Measurements from ENCODE around the gene PXMP4. TPM values are rescaled to one million over a fixed set of nuclear protein-coding genes. Genes with fewer than 3 reads are reported as not detected.

PXMP4 gene
- total and polyA plus RNA-seq, 2 donors from 2014 or later, result 9.8 to 11.6 TPM

- intact Hi-C loops (cut with DNase I), result no loop called here
- Histone ChIP-seq H3K9ac (ENCODE audit: low read length in 3 of 3) (no peak overlapping the region), H3K4me1 (ENCODE audit: control insufficient read depth in 2 of 3, insufficient read depth in 2 of 3, low read depth in 1 of 3, low read length in 3 of 3) (peaks cover 0 to 6% (median 0%) of the 10 kb centered on the region in 3 donors), H3K27me3 (ENCODE audit: control insufficient read depth, insufficient read depth, low read length) (no peaks in the 10 kb centered on the region), H3K27ac (ENCODE audit: low read depth in 2 of 2, low read length in 2 of 2) (no peak overlapping the region), H3K9me3 (ENCODE audit: control insufficient read depth in 2 of 3, insufficient read depth in 1 of 3, low read length in 3 of 3) (no peaks in the 10 kb centered on the region), H3K36me3 (ENCODE audit: control insufficient read depth in 2 of 3, insufficient read depth in 3 of 3, low read length in 3 of 3) (no peaks in the 10 kb centered on the region), H3K4me3 (ENCODE audit: low read length in 3 of 3) (no peak overlapping the region)
- no peak for DNase-seq
- TF ChIP-seq, protein P1, sequence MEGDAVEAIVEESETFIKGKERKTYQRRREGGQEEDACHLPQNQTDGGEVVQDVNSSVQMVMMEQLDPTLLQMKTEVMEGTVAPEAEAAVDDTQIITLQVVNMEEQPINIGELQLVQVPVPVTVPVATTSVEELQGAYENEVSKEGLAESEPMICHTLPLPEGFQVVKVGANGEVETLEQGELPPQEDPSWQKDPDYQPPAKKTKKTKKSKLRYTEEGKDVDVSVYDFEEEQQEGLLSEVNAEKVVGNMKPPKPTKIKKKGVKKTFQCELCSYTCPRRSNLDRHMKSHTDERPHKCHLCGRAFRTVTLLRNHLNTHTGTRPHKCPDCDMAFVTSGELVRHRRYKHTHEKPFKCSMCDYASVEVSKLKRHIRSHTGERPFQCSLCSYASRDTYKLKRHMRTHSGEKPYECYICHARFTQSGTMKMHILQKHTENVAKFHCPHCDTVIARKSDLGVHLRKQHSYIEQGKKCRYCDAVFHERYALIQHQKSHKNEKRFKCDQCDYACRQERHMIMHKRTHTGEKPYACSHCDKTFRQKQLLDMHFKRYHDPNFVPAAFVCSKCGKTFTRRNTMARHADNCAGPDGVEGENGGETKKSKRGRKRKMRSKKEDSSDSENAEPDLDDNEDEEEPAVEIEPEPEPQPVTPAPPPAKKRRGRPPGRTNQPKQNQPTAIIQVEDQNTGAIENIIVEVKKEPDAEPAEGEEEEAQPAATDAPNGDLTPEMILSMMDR (IDR thresholded peaks at IDR 0.05; ENCODE audit: borderline replicate concordance, extremely low read depth, insufficient read depth), result no peak
- FAIRE-seq, result no peak
These were observed 32.7 kb downstream of the PXMP4 start for GRCh38 chr20:33687370-33687915.

- Histone ChIP-seq H3K4me1 (ENCODE audit: control insufficient read depth in 2 of 3, insufficient read depth in 2 of 3, low read depth in 1 of 3, low read length in 3 of 3) (peaks cover 0 to 6% (median 0%) of the 10 kb centered on the region in 3 donors), H3K36me3 (ENCODE audit: control insufficient read depth in 2 of 3, insufficient read depth in 3 of 3, low read length in 3 of 3) (no peaks in the 10 kb centered on the region), H3K4me3 (ENCODE audit: low read length in 3 of 3) (peak overlapping the region; percentile 47 to 79 (median 64)), H3K9ac (ENCODE audit: low read length in 3 of 3) (no peak overlapping the region), H3K9me3 (ENCODE audit: control insufficient read depth in 2 of 3, insufficient read depth in 1 of 3, low read length in 3 of 3) (no peaks in the 10 kb centered on the region), H3K27me3 (ENCODE audit: control insufficient read depth, insufficient read depth, low read length) (no peaks in the 10 kb centered on the region), H3K27ac (ENCODE audit: low read depth in 2 of 2, low read length in 2 of 2) (peak overlapping the region in 1 of 2 donors; percentile 64)
- FAIRE-seq (no peak), DNase-seq (no peak)
- TF ChIP-seq, protein P1 (IDR thresholded peaks at IDR 0.05; ENCODE audit: borderline replicate concordance, extremely low read depth, insufficient read depth), result no peak
- intact Hi-C loops (cut with DNase I), result no loop called here
These were observed 33.1 kb downstream of the PXMP4 start for GRCh38 chr20:33686984-33687366.

GRCh38 chr20:33686100-33686983, 33.8 kb downstream of the PXMP4 start, which contains the start of gene E2F1:
TSS of gene E2F1 (minus strand) at chr20:33686385. CDS start at chr20:33686264, 121 bp downstream.
- Histone ChIP-seq H3K27me3 (ENCODE audit: control insufficient read depth, insufficient read depth, low read length) (no peaks in the 10 kb centered on the region), H3K4me3 (ENCODE audit: low read length in 3 of 3) (peak within 1 kb of the TSS; percentile 47 to 79 (median 64)), H3K36me3 (ENCODE audit: control insufficient read depth in 2 of 3, insufficient read depth in 3 of 3, low read length in 3 of 3) (no peaks in the 10 kb centered on the region), H3K9ac (ENCODE audit: low read length in 3 of 3) (peak within 1 kb of the TSS in 1 of 3 donors; percentile 51), H3K4me1 (ENCODE audit: control insufficient read depth in 2 of 3, insufficient read depth in 2 of 3, low read depth in 1 of 3, low read length in 3 of 3) (peaks cover 0 to 6% (median 0%) of the 10 kb centered on the region in 3 donors), H3K27ac (ENCODE audit: low read depth in 2 of 2, low read length in 2 of 2) (peak within 1 kb of the TSS in 1 of 2 donors; percentile 64), H3K9me3 (ENCODE audit: control insufficient read depth in 2 of 3, insufficient read depth in 1 of 3, low read length in 3 of 3) (no peaks in the 10 kb centered on the region)
- peak; percentile 96 to 98 (median 97) for DNase-seq
- intact Hi-C loops (cut with DNase I), result no loop called here
- TF ChIP-seq, protein P1 (IDR thresholded peaks at IDR 0.05; ENCODE audit: borderline replicate concordance, extremely low read depth, insufficient read depth), result peak; percentile 42
- no peak for FAIRE-seq
